Keratinocyte (primary cell): ENCODE results near the gene CD96. TPM values are rescaled to one million over a fixed set of nuclear protein-coding genes. Genes with fewer than 3 reads are reported as not detected.

Experiments
- DNase-seq: peaks from one replicate; pipeline ENCODE4 v3.0.0-alpha.2; 2011; ENCODE audit warnings: low read depth, missing footprints, low spot score
- FAIRE-seq: peaks from 2 replicates; lab custom pipeline; 2011; peaks lifted over from hg19 to GRCh38; lab: Jason Lieb, UNC
- H2AFZ ChIP-seq: 2 replicates; pipeline ENCODE4 v1.6.0; 2012; ENCODE audit warnings: low read length, control low read depth, inconsistent platforms; ENCODE audit not compliant: control insufficient read depth
- H3K27ac ChIP-seq: 2 replicates; pipeline ENCODE4 v1.5.1; 2011; ENCODE audit warnings: low read length; ENCODE audit not compliant: control insufficient read depth, insufficient read depth
- H3K27me3 ChIP-seq: 3 replicates; pipeline ENCODE4 v1.6.0; 2011; ENCODE audit warnings: low read length; ENCODE audit not compliant: control insufficient read depth, insufficient read depth; ENCODE audit errors: extremely low read depth
- H3K36me3 ChIP-seq, 2 experiments: 2 replicates in 1 of 2; 3 replicates in 1 of 2; pipeline ENCODE4 v1.5.1; 2011; ENCODE audit warnings: low read length in 2 of 2, mild to moderate bottlenecking in 1 of 2; ENCODE audit not compliant: control insufficient read depth in 2 of 2, insufficient read depth in 2 of 2; ENCODE audit errors: extremely low read depth in 1 of 2
- H3K4me1 ChIP-seq: 3 replicates; pipeline ENCODE4 v1.5.1; 2011; ENCODE audit warnings: low read length; ENCODE audit not compliant: control insufficient read depth, insufficient read depth; ENCODE audit errors: extremely low read depth
- H3K4me2 ChIP-seq: 3 replicates; pipeline ENCODE4 v1.6.0; 2011; ENCODE audit warnings: low read depth, low read length; ENCODE audit not compliant: control insufficient read depth, insufficient read depth; ENCODE audit errors: extremely low read depth
- H3K4me3 ChIP-seq, 3 experiments: fragments of 200-600 bp in 1 of 3; sonication (generic) in 1 of 3; 2 replicates in 2 of 3; 3 replicates in 1 of 3; pipeline ENCODE4 v1.5.1; 2011 to 2016; ENCODE audit warnings: low read length in 3 of 3, mild to moderate bottlenecking in 3 of 3, control low read depth in 2 of 3, inconsistent platforms in 1 of 3, low read depth in 1 of 3, mixed read lengths in 1 of 3, mixed run types in 1 of 3, moderate library complexity in 1 of 3; ENCODE audit not compliant: control insufficient read depth in 2 of 3, insufficient read depth in 2 of 3; ENCODE audit errors: extremely low read depth in 1 of 3
- H3K79me2 ChIP-seq: 2 replicates; pipeline ENCODE4 v1.6.0; 2012; ENCODE audit warnings: low read length; ENCODE audit not compliant: control insufficient read depth, insufficient read depth
- H3K9ac ChIP-seq: 3 replicates; pipeline ENCODE4 v1.6.0; 2011; ENCODE audit warnings: low read length; ENCODE audit not compliant: control insufficient read depth, insufficient read depth; ENCODE audit errors: extremely low read depth
- H3K9me1 ChIP-seq: 3 replicates; pipeline ENCODE4 v1.6.0; 2011; ENCODE audit warnings: low read length; ENCODE audit not compliant: control insufficient read depth, insufficient read depth; ENCODE audit errors: extremely low read depth
- H3K9me3 ChIP-seq: 2 replicates; pipeline ENCODE4 v1.5.1; 2012; ENCODE audit warnings: low read depth, low read length; ENCODE audit not compliant: control insufficient read depth
- H4K20me1 ChIP-seq: 3 replicates; pipeline ENCODE4 v1.6.0; 2011; ENCODE audit warnings: low read length; ENCODE audit not compliant: control insufficient read depth, insufficient read depth; ENCODE audit errors: extremely low read depth
- EZH2 ChIP-seq: IDR thresholded peaks from one replicate; pipeline ENCODE4 v1.6.1; 2012; ENCODE audit warnings: inconsistent platforms, mild to moderate bottlenecking, low read length, moderate library complexity
- dilution Hi-C: fragments of 300-500 bp; cut with MboI; formaldehyde crosslinking; loops from one replicate; pipeline ENCODE4 v1.7.0; 2020; ENCODE audit warnings: low sequenced_read_pairs; ENCODE audit not compliant: extremely low pct_ligation_motif_present
- polyA plus RNA-seq, 5 experiments: library from polyadenylated mRNA; depleted of rRNA in 3 of 5; stranded (reverse) in 3 of 5; stranded (forward) in 1 of 5; unstranded in 1 of 5; fragments of >200 nt; gene quantifications; 1 replicate in 1 of 5; 2 replicates in 3 of 5; 3 replicates in 1 of 5; pipeline versions ENCODE4 v1.2.1 to v1.2.3, GENCODE V29; 2011 to 2012; ENCODE audit warnings: missing spikeins in 2 of 5, low read depth in 1 of 5, low replicate concordance in 1 of 5
- TF ChIP-seq, protein P1 (sequence below), 3 experiments: IDR thresholded peaks in 1 of 3; conservative IDR thresholded peaks in 1 of 3; optimal IDR thresholded peaks in 1 of 3; 2 replicates in 2 of 3; 3 replicates in 1 of 3; pipeline versions ENCODE3 to v1.5.1; 2011; ENCODE audit warnings: low read length in 3 of 3, mild to moderate bottlenecking in 3 of 3, moderate library complexity in 2 of 3, control low read depth in 1 of 3, inconsistent platforms in 1 of 3; ENCODE audit not compliant: insufficient read depth in 2 of 3; ENCODE audit errors: extremely low read depth in 1 of 3

Gene CD96
- polyA plus RNA-seq, 1 donor (not counting 4 experiments of a cell fraction or from before 2014, with no cell fraction given): 0.13 TPM

DNA sequence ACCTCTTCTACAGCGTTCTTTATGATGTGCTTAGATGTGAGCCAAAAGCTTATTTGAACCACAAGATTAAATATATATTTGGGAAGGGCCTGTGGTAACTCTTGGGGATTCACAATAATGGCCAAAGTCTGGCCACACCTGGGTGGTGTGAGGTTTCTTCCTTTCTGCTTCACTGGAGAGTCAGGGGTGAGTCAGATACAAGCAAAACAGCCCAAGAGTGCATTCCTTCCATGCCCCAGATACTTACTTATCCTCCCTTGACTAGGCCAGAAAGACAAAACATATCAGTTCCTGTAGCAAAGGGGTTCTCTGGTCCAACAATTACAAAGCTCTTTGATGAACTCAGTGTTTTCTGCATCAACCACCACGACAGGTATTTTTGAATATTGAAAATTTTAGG, 52.2 kb downstream of the CD96 start:
- TF ChIP-seq, protein P1, sequence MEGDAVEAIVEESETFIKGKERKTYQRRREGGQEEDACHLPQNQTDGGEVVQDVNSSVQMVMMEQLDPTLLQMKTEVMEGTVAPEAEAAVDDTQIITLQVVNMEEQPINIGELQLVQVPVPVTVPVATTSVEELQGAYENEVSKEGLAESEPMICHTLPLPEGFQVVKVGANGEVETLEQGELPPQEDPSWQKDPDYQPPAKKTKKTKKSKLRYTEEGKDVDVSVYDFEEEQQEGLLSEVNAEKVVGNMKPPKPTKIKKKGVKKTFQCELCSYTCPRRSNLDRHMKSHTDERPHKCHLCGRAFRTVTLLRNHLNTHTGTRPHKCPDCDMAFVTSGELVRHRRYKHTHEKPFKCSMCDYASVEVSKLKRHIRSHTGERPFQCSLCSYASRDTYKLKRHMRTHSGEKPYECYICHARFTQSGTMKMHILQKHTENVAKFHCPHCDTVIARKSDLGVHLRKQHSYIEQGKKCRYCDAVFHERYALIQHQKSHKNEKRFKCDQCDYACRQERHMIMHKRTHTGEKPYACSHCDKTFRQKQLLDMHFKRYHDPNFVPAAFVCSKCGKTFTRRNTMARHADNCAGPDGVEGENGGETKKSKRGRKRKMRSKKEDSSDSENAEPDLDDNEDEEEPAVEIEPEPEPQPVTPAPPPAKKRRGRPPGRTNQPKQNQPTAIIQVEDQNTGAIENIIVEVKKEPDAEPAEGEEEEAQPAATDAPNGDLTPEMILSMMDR (optimal IDR thresholded peaks at IDR 0.05 in 1 of 3, IDR thresholded peaks at IDR 0.05 in 1 of 3, conservative IDR thresholded peaks at IDR 0.05 in 1 of 3; ENCODE audit: extremely low read depth in 1 of 3, insufficient read depth in 2 of 3, low read length in 3 of 3): no peak
- no peak for TF ChIP-seq EZH2
- H3K4me3 ChIP-seq: peak overlapping the region; percentile 59 to 96 (median 89)
- H3K9me1 ChIP-seq: no peaks in the 10 kb centered on the region
- H3K9me3 ChIP-seq: no peaks in the 10 kb centered on the region
- H3K9ac ChIP-seq: peak overlapping the region; percentile 92
- FAIRE-seq: peak; percentile 86
- H3K79me2 ChIP-seq: peaks cover 42% of the 10 kb centered on the region
- no peak for DNase-seq
- peak overlapping the region; percentile 83 for H3K4me2 ChIP-seq
- H3K27me3 ChIP-seq: no peaks in the 10 kb centered on the region
- no peak overlapping the region for H2AFZ ChIP-seq
- H3K27ac ChIP-seq: peak overlapping the region; percentile 94
- H4K20me1 ChIP-seq: no peaks in the 10 kb centered on the region
- H3K36me3 ChIP-seq: peaks cover 3 to 19% of the 10 kb centered on the region in 2 experiments
- H3K4me1 ChIP-seq: peaks cover 26% of the 10 kb centered on the region
- dilution Hi-C loops: loop anchor here (25.0 kb wide), 1 partner anchor 93 kb away; no protein-coding TSS in a partner anchor

DNA sequence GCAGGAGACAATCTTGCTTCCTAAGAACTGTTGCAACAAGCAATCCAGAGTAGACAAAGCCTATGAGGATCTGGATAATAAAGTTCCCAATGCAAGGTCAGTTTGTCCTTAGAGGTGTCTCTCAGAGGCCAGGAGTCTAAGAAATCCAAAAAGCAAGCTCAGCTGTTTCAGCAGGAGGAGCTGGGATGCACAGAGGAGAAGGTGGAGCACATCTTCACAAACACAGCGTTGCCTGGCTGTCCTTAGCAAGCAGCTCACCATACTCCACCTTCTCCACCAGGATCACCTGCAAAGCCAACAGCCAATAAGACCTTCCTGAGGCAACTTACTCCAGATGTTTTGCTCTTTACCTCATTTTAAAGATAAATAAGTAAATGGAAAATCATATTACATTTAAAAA, 52.8 kb downstream of the CD96 start:
- Histone ChIP-seq H4K20me1 (no peaks in the 10 kb centered on the region), H3K9me3 (no peaks in the 10 kb centered on the region), H3K27me3 (no peaks in the 10 kb centered on the region), H3K79me2 (peaks cover 42% of the 10 kb centered on the region), H3K4me1 (peaks cover 20% of the 10 kb centered on the region), H3K9me1 (no peaks in the 10 kb centered on the region), H3K9ac (peak overlapping the region; percentile 92), H3K4me2 (peak overlapping the region; percentile 83), H3K4me3 (peak overlapping the region; percentile 59 to 96 (median 89)), H2AFZ (no peak overlapping the region), H3K27ac (peak overlapping the region; percentile 94), H3K36me3 (peaks cover 3 to 19% of the 10 kb centered on the region in 2 experiments)
- dilution Hi-C loops: loop anchor here (25.0 kb wide), 1 partner anchor 93 kb away; no protein-coding TSS in a partner anchor
- TF ChIP-seq EZH2: no peak
- TF ChIP-seq, protein P1 (optimal IDR thresholded peaks at IDR 0.05 in 1 of 3, IDR thresholded peaks at IDR 0.05 in 1 of 3, conservative IDR thresholded peaks at IDR 0.05 in 1 of 3; ENCODE audit: extremely low read depth in 1 of 3, insufficient read depth in 2 of 3, low read length in 3 of 3): no peak
- DNase-seq: no peak
- FAIRE-seq: no peak
